GM12872 (cell line): ENCODE measurements around the gene TP73.

Experiments used
- TF ChIP-seq, protein P1 (sequence below): IDR thresholded peaks from 3 replicates; pipeline ENCODE4 v1.5.1; 2011; ENCODE audit warnings: low read depth, mild to moderate bottlenecking, low read length, moderate library complexity; ENCODE audit not compliant: insufficient read depth

Gene TP73

DNA sequence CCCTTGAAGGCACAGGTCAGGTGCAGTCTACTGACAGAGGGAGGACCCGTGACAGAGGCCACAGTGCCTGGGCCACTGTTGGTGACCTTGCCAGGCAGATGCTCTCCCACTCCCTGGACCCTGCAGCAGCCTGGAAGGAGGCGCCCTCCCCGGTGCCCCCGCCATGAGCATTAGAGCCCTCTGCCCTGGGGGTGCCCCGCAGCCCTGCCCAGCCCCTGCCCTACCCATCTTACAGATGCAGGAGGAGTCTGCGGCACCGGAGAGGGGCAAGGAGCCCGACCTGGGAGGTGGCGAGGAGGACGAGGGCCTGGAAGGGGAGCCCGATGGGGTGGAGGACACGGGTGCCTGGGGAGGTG is 110.5 kb downstream of the TP73 start:
- TF ChIP-seq, protein P1, sequence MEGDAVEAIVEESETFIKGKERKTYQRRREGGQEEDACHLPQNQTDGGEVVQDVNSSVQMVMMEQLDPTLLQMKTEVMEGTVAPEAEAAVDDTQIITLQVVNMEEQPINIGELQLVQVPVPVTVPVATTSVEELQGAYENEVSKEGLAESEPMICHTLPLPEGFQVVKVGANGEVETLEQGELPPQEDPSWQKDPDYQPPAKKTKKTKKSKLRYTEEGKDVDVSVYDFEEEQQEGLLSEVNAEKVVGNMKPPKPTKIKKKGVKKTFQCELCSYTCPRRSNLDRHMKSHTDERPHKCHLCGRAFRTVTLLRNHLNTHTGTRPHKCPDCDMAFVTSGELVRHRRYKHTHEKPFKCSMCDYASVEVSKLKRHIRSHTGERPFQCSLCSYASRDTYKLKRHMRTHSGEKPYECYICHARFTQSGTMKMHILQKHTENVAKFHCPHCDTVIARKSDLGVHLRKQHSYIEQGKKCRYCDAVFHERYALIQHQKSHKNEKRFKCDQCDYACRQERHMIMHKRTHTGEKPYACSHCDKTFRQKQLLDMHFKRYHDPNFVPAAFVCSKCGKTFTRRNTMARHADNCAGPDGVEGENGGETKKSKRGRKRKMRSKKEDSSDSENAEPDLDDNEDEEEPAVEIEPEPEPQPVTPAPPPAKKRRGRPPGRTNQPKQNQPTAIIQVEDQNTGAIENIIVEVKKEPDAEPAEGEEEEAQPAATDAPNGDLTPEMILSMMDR: no peak

- TF ChIP-seq, protein P1: no peak
Observed at GRCh38 chr1:3763351-3764125, 111.2 kb downstream of the TP73 start.

- TF ChIP-seq, protein P1: no peak
Observed at GRCh38 chr1:3767328-3767925, 115.1 kb downstream of the TP73 start.

DNA sequence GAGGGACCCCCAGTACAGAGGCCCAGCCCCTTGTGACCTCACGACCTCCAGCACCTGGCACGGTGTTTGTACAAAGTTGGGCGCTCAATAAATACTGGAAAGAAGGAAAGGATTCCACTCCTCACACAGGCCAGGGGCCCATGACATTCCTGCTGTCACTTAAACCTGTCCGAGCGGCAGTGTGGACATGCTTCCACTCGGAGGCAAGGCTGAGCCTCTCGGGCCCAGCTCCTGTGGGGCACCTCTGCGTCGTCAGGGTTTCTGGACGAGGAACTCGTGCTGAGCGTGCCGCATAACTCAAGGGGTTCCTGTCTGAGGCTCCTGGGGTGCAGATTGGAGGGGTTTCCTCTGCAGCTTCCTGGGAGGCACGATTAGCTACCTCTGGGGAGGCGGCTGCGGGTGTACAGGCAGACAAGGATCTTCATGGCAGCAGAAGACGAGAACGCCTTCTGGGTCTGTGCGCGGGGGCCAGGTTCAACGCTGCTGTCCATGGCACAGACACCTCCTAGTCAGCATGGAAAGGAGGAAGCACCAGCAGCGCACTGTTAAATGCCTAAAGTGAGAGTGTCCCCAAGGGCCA is 116.6 kb downstream of the TP73 start:
- TF ChIP-seq, protein P1: no peak

DNA sequence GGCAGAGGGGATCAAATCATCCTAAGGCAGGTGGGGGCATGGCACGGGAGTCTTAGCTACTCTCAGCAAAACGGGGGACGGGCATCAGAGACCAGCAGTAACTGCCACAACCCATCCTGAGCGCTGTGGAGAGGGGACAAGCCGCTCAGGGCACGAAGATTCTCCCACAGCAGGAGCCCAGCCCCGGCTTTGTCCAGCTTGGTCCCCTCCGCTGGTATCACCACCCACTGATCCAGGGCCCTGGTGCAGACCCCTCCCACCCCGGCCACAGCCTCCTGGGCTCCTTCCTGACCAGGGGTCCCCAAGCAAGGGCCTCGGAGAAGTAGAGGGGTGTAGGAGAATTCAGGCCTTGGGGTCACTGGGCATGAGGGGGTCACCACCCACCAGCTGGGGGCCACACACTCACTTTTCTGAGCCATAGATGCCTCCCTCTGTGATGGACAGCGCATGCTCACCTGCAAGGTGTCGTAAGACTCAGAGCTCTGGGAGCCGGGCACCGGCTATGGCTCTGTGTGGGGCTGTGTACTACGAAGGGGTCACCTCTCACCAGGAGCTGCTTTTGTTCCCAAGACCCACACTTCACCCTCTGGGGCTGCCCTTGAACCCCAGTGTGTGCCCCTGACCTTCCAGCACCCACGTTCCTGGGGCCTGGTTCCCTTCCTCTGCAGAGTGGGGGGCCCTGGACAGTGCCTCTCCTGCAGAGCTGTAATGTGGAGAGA is 117.9 kb downstream of the TP73 start:
- TF ChIP-seq, protein P1: no peak

- TF ChIP-seq, protein P1: no peak
Observed at GRCh38 chr1:3771108-3772026, 119.1 kb downstream of the TP73 start.
